SU-DHL-6 (cell line): ENCODE results near the gene LRCH1.

ENCODE experiments used
- CTCF ChIP-seq: fragments of 200-600 bp; sonication (generic); IDR thresholded peaks from one replicate; pipeline ENCODE4 v1.5.1; 2017; ENCODE audit warnings: antibody characterized with exemption, mild to moderate bottlenecking, low read length, moderate library complexity; ENCODE audit not compliant: insufficient read depth, poor library complexity, severe bottlenecking
- EZH2phosphoT487 ChIP-seq: fragments of 200-600 bp; sonication (generic), shearing (Covaris generic); conservative IDR thresholded peaks from 2 replicates; pipeline ENCODE4 v1.6.1; 2018; ENCODE audit warnings: mild to moderate bottlenecking, antibody characterized with exemption, low read length, moderate library complexity, mixed read lengths

- TF ChIP-seq CTCF (no peak), EZH2phosphoT487 (no peak)
Measured at GRCh38 chr13:46731535-46731934, 178.6 kb downstream of the LRCH1 start.
